ENCODE data around the gene CATSPER3.

Gene CATSPER3

GRCh38 chr5:134967607-134968006 is at the start of gene CATSPER3:
TSS of gene CATSPER3 (plus strand) at chr5:134967907. CDS start at chr5:134967992, 85 bp downstream.
- no peak for DNase-seq (ENCODE audit: low spot score)

- no peak for DNase-seq (ENCODE audit: low spot score)
Measured at GRCh38 chr5:134918861-134919260, 48.8 kb upstream of the CATSPER3 start.

GRCh38 chr5:134920848-134921575 is 46.7 kb upstream of the CATSPER3 start:
- DNase-seq (ENCODE audit: low spot score): no peak

GRCh38 chr5:134932508-134932907 is 35.2 kb upstream of the CATSPER3 start:
- no peak for DNase-seq (ENCODE audit: low spot score)

GRCh38 chr5:134934202-134934601 is 33.5 kb upstream of the CATSPER3 start:
- no peak for DNase-seq (ENCODE audit: low spot score)

- DNase-seq (ENCODE audit: low spot score): no peak
Measured at GRCh38 chr5:134935711-134936602, 31.8 kb upstream of the CATSPER3 start.

GRCh38 chr5:134937526-134937925 is 30.2 kb upstream of the CATSPER3 start:
- no peak for DNase-seq (ENCODE audit: low spot score)

GRCh38 chr5:134938030-134938429 is 29.7 kb upstream of the CATSPER3 start:
- no peak for DNase-seq (ENCODE audit: low spot score)

- no peak for DNase-seq (ENCODE audit: low spot score)
Measured at GRCh38 chr5:134939500-134939899, 28.2 kb upstream of the CATSPER3 start.

- DNase-seq (ENCODE audit: low spot score): no peak
Measured at GRCh38 chr5:134943547-134943946, 24.2 kb upstream of the CATSPER3 start.

- DNase-seq (ENCODE audit: low spot score): no peak
Measured at GRCh38 chr5:134944630-134945029, 23.1 kb upstream of the CATSPER3 start.

GRCh38 chr5:134945041-134945440 is 22.7 kb upstream of the CATSPER3 start:
- DNase-seq (ENCODE audit: low spot score): no peak

- no peak for DNase-seq (ENCODE audit: low spot score)
Measured at GRCh38 chr5:134948911-134949310, 18.8 kb upstream of the CATSPER3 start.

GRCh38 chr5:134949316-134949715 is 18.4 kb upstream of the CATSPER3 start:
- no peak for DNase-seq (ENCODE audit: low spot score)

- no peak for DNase-seq (ENCODE audit: low spot score)
Measured at GRCh38 chr5:134957920-134958608, 9.6 kb upstream of the CATSPER3 start.

- DNase-seq (ENCODE audit: low spot score): no peak
Measured at GRCh38 chr5:134958755-134959154, 9.0 kb upstream of the CATSPER3 start.

- no peak for DNase-seq (ENCODE audit: low spot score)
Measured at GRCh38 chr5:134963098-134963497, 4.6 kb upstream of the CATSPER3 start.

GRCh38 chr5:134964359-134965270 is 3.1 kb upstream of the CATSPER3 start:
- no peak for DNase-seq (ENCODE audit: low spot score)

GRCh38 chr5:134965271-134965825 is 2.4 kb upstream of the CATSPER3 start:
- no peak for DNase-seq (ENCODE audit: low spot score)

- no peak for DNase-seq (ENCODE audit: low spot score)
Measured at GRCh38 chr5:134968055-134968454, 348 bp downstream of the CATSPER3 start.

- no peak for DNase-seq (ENCODE audit: low spot score)
Measured at GRCh38 chr5:134969166-134969565, 1.5 kb downstream of the CATSPER3 start.
